ENCODE data around the gene OS9.

DNA sequence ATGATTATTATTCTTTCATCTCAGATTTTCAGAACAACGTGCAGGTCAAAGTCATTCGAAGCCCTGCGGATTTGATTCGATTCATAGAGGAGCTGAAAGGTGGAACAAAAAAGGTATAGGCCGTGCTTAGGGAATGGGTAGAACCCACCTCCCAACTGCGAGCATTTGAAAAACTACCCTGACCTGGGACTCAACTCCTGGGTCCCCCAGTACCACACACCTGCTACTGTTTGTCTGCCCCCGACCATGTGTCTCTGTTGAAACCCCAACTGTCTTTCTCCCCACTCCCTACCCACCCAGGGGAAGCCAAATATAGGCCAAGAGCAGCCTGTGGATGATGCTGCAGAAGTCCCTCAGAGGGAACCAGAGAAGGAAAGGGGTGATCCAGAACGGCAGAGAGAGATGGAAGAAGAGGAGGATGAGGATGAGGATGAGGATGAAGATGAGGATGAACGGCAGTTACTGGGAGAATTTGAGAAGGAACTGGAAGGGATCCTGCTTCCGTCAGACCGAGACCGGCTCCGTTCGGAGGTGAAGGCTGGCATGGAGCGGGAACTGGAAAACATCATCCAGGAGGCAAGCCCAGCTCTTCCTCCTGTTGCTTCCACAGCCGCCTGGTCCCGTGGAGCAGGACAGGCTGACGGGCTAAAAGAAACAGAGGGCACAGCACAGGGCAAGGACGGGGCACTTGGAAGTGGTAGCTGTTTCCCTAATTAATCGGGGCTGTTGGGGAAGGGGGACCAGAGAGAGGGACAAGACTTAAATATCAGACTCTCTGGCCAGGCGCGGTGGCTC is 24.1 kb downstream of the OS9 start:
- TF ChIP-seq, protein P1, sequence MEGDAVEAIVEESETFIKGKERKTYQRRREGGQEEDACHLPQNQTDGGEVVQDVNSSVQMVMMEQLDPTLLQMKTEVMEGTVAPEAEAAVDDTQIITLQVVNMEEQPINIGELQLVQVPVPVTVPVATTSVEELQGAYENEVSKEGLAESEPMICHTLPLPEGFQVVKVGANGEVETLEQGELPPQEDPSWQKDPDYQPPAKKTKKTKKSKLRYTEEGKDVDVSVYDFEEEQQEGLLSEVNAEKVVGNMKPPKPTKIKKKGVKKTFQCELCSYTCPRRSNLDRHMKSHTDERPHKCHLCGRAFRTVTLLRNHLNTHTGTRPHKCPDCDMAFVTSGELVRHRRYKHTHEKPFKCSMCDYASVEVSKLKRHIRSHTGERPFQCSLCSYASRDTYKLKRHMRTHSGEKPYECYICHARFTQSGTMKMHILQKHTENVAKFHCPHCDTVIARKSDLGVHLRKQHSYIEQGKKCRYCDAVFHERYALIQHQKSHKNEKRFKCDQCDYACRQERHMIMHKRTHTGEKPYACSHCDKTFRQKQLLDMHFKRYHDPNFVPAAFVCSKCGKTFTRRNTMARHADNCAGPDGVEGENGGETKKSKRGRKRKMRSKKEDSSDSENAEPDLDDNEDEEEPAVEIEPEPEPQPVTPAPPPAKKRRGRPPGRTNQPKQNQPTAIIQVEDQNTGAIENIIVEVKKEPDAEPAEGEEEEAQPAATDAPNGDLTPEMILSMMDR (IDR thresholded peaks at IDR 0.05) = no peak
- TF ChIP-seq POLR2AphosphoS5 (IDR thresholded peaks at IDR 0.05; ENCODE audit: low read depth, low read length) (no peak), SIN3A (IDR thresholded peaks at IDR 0.05; ENCODE audit: borderline replicate concordance, insufficient read depth, low read depth, low read length) (no peak), TCF7L2 (IDR thresholded peaks at IDR 0.05; ENCODE audit: low read depth, low read length) (no peak)
- TF ChIP-seq, protein P2, sequence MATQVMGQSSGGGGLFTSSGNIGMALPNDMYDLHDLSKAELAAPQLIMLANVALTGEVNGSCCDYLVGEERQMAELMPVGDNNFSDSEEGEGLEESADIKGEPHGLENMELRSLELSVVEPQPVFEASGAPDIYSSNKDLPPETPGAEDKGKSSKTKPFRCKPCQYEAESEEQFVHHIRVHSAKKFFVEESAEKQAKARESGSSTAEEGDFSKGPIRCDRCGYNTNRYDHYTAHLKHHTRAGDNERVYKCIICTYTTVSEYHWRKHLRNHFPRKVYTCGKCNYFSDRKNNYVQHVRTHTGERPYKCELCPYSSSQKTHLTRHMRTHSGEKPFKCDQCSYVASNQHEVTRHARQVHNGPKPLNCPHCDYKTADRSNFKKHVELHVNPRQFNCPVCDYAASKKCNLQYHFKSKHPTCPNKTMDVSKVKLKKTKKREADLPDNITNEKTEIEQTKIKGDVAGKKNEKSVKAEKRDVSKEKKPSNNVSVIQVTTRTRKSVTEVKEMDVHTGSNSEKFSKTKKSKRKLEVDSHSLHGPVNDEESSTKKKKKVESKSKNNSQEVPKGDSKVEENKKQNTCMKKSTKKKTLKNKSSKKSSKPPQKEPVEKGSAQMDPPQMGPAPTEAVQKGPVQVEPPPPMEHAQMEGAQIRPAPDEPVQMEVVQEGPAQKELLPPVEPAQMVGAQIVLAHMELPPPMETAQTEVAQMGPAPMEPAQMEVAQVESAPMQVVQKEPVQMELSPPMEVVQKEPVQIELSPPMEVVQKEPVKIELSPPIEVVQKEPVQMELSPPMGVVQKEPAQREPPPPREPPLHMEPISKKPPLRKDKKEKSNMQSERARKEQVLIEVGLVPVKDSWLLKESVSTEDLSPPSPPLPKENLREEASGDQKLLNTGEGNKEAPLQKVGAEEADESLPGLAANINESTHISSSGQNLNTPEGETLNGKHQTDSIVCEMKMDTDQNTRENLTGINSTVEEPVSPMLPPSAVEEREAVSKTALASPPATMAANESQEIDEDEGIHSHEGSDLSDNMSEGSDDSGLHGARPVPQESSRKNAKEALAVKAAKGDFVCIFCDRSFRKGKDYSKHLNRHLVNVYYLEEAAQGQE (IDR thresholded peaks at IDR 0.05; ENCODE audit: insufficient read depth in 1 of 2, low read depth in 2 of 2, low read length in 1 of 2) = no peak
